Right ventricle myocardium inferior (tissue), 1 donor: Measurements from ENCODE around the gene CSNK1A1L. TPM values are rescaled to one million over a fixed set of nuclear protein-coding genes. Genes with fewer than 3 reads are reported as not detected.

Source experiments
- ATAC-seq: fragments of 200-7000 bp; cut with Tn5 transposase; one replicate; pipeline ENCODE4 v1.9.1; 2020; ENCODE audit warnings: mild to moderate bottlenecking, moderate library complexity
- DNase-seq: peaks from one replicate; pipeline ENCODE4 v3.0.0; 2021; ENCODE audit errors: missing footprints
- intact Hi-C: fragments of 100-400 bp; cut with DNase I; formaldehyde crosslinking; loops from one replicate; pipeline ENCODE4 v1.11.0; 2022
- total RNA-seq: library from RNA; stranded (reverse); fragmentation: NEBNext Ultra II Directional; extraction: Animal tissue kit (Norgen Biotek cat#: 25700); gene quantifications from one replicate; pipeline ENCODE4 v1.2.1, GENCODE V29; 2021
- donor health status: DM: no; HTN: yes; CAD: no; lungs with severe emphysema.

CSNK1A1L gene
- total RNA-seq, 1 donor from 2014 or later: not detected

GRCh38 chr13:37109051-37109678 lies 3.7 kb upstream of the CSNK1A1L start:
- no peak for DNase-seq
- intact Hi-C loops: loop anchor here (1.0 kb wide), 1 partner anchor 493 kb away; no protein-coding TSS in a partner anchor
- no peak for ATAC-seq

- intact Hi-C loops: no loop called here
- ATAC-seq: no peak
Measured at GRCh38 chr13:37107868-37108267, 2.4 kb upstream of the CSNK1A1L start.

DNA sequence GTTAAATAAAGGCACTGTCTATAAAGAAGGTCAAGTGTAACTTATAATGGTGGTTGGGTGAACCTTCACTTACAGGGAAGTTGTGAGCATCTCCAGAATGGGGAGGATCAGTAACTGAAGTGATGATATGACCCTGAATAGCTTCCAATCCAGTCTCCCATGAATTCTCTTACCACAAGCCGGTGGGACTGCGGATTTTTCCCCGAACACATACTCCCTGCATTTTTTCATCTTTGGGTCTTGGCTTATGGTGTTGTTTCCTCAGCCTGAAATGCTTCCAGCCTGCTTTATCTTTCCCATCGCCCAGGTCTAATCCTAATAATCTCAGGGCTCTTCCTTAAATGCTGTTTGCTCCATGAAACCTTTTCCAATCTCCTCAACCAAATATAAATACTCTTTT lies 2.0 kb upstream of the CSNK1A1L start:
- intact Hi-C loops: no loop called here
- ATAC-seq: no peak

More at GRCh38 chr13:37107868-37108267, 2.4 kb upstream of the CSNK1A1L start:
- DNase-seq: no peak

DNA sequence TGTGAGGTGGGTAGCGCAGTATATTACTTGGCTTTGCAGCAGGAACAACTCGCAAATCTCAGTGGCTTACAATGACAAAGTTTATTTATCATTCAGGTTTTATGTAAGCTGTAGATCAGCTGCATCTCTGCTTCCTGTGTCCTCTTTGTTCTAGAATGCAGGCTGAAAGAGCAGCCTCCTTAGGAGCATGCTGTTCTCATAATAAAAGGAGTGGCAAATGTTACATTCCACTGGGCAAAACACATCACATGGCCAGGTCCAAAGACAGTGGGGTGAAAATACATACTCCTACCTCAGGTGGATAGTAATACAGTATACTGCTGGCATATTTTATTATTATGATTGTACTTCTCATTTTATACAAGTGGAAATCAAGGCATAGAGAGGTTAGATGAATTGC lies 1.2 kb upstream of the CSNK1A1L start:
- DNase-seq: no peak
- intact Hi-C loops: no loop called here
- ATAC-seq: no peak

More for the DNA sequence above, 2.0 kb upstream of the CSNK1A1L start:
- DNase-seq: no peak

GRCh38 chr13:37102896-37103295 lies 2.6 kb downstream of the CSNK1A1L start:
- DNase-seq (no peak), ATAC-seq (no peak)
- intact Hi-C loops: no loop called here

- ATAC-seq: no peak
- intact Hi-C loops: no loop called here
- no peak for DNase-seq
Measured at GRCh38 chr13:37101201-37101600, 4.3 kb downstream of the CSNK1A1L start.

DNA sequence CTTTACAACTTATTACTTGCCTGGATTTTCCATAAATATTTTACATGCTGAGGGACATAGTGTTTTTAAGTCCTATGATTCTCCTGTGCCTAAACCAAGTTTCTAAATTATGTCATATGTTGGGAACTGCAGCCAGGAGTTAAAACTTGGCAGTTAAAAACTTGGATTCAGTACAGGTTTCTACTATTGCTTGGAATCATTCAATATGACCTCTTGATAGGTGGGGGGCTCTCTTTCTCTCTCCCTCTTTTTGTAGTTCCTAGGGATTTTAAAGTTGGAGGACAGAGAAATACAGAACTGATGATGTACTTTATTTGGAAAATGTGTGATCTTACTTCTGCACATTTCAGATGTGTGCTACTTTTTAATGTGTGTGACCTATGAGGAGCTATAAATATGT lies 4.7 kb downstream of the CSNK1A1L start:
- DNase-seq (no peak), ATAC-seq (no peak)
- intact Hi-C loops: no loop called here

- DNase-seq: no peak
- intact Hi-C loops: no loop called here
- no peak for ATAC-seq
Measured at GRCh38 chr13:37097076-37097475, 8.4 kb downstream of the CSNK1A1L start.

DNA sequence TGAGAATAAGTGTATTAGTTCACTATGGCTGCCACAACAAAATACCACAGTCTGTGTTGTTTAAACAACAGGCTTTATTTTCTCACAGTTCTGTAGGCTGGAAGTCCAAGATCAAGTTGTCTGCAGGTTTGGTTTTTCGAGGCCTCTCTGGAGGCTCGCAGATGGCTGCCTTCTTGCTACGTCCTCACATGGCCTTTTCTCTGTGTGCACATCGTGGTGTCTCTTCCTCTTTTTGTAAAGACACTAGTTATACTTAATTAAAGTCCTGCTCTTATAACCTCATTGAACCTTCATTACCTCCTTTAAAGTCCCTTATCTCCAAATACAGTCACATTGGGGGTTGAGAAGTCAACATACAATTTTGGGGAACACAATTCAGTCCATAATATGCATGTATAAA lies 10.6 kb downstream of the CSNK1A1L start:
- intact Hi-C loops: no loop called here
- DNase-seq (no peak), ATAC-seq (no peak)

- intact Hi-C loops: no loop called here
- ATAC-seq: no peak
- DNase-seq: no peak
Measured at GRCh38 chr13:37094099-37094498, 11.4 kb downstream of the CSNK1A1L start.

GRCh38 chr13:37091835-37092234 lies 13.6 kb downstream of the CSNK1A1L start:
- intact Hi-C loops: no loop called here
- ATAC-seq (no peak), DNase-seq (no peak)

DNA sequence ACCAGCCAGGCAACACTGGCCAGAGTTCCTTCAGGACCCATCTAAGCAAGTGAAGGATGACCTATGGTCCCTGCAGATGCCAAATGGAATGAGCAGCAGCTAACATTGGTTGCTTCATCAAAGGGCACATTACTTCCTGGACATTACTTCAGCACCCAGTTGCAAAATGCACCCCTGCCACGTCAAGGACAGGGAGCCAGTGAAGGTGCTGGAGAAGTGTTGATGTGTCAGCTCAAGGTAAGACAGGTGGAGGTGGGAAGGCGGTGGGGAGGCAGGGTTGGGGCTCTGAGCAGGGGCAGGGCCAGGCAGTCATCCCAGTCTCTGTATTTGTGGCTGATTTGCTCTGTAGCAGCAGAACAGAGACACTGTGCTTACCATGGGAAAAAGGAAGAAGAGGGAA lies 14.6 kb downstream of the CSNK1A1L start:
- ATAC-seq (no peak), DNase-seq (peak; percentile 77)
- intact Hi-C loops: no loop called here

DNA sequence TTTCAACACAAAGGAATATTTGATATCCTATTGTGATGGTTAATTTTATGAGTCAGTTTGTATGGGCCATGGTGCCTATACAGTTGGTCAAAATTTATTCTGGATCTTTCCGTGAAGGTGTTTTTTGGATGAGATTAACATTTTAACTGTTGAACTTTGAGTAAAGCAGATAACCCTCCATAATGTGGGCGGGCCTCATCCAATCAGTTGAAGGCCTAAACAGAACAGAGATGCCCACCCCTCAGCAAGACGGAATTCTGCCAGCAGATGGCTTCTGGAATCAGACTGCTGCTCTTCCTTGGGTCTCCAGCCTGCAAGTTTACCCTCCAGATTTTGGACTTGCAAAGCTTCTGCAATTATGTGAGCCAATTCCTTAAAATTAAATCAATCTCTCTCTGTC lies 16.0 kb downstream of the CSNK1A1L start:
- intact Hi-C loops: no loop called here
- no peak for DNase-seq
- no peak for ATAC-seq

GRCh38 chr13:37087486-37087885 lies 18.0 kb downstream of the CSNK1A1L start:
- ATAC-seq (no peak), DNase-seq (no peak)
- intact Hi-C loops: no loop called here

DNA sequence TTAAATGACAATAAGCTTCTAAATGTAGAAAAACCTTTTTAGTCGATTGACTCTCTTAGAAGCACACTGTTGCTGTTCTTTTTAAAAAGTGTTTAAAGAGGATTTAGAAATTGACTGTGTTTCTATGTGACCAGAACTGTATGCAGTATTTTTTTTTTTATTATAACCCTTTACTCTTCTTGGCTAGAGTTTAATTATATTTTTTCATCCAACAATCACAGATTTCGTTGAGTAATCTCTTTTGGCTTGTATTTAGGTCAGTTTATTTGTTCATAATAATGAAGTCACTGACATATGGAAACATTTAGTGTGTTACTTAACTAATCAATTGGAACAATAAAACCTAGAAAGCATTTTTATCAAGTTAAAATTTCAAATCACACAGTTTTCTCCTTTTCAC lies 19.9 kb downstream of the CSNK1A1L start:
- intact Hi-C loops: no loop called here
- DNase-seq: no peak
- ATAC-seq: no peak

DNA sequence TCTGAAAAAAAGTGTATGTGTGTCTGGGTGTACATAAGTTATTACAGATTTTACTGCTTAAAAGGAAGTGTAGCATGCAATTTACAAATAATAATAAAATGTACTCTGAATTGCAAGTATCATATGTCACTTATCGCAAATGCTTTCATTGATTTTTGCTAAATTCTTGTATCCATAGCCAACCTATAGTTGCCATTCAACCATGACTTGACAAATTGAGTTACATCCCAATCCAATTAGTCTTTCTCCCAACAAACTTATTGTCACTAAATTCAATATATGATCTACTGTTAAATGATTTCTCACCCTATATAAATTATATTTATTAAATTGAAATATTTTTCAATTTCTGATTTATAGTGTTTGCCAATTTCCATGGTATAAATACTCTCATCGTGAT lies 28.6 kb downstream of the CSNK1A1L start:
- intact Hi-C loops: no loop called here
- DNase-seq: no peak
- no peak for ATAC-seq

DNA sequence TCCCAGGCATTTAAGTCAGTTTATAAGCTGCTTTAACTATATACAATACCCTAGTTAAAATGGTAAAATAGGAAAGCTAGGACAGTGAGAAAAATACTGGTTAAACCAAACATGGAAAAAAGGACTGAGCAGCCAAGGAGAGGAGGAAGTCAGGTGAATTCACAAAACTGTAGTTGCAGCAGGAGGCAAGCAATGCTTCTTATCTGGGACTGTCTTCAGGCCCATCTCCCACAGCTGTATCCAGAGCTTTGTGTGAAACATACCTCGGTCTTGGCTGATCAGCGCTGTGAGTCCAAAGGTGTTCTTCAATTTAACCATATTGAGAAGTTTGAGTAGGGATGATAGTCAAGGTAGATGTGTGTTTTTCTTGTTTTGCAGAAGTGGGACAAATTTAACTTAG lies 30.3 kb downstream of the CSNK1A1L start:
- intact Hi-C loops: loop anchor here (2.0 kb wide), 1 partner anchor 530 kb away; no protein-coding TSS in a partner anchor
- ATAC-seq (no peak), DNase-seq (no peak)

GRCh38 chr13:37074703-37075102 lies 30.8 kb downstream of the CSNK1A1L start:
- no peak for ATAC-seq
- intact Hi-C loops: loop anchor here (2.0 kb wide), 1 partner anchor 530 kb away; no protein-coding TSS in a partner anchor
- DNase-seq: no peak

GRCh38 chr13:37072024-37072423 lies 33.4 kb downstream of the CSNK1A1L start:
- ATAC-seq (no peak), DNase-seq (no peak)
- intact Hi-C loops: no loop called here

GRCh38 chr13:37070956-37071355 lies 34.5 kb downstream of the CSNK1A1L start:
- intact Hi-C loops: no loop called here
- ATAC-seq (no peak), DNase-seq (no peak)

- intact Hi-C loops: no loop called here
- no peak for ATAC-seq
- no peak for DNase-seq
Measured at GRCh38 chr13:37070145-37070695, 35.2 kb downstream of the CSNK1A1L start.
